SK-N-SH (cell line): Measurements from ENCODE around the gene STRN3. TPM values are rescaled to one million over a fixed set of nuclear protein-coding genes. Genes with fewer than 3 reads are reported as not detected.

Source experiments
- CTCF ChIA-PET: fragments of 300-600, 350-600 bp; formaldehyde crosslinking; extraction: SDS; loops from one replicate; lab custom pipeline; 2021; lab: Yijun Ruan, JAX
- POLR2A ChIA-PET: fragments of 350-600 bp; sonication (Branson Sonifier 250); formaldehyde crosslinking; extraction: SDS; loops from one replicate; lab custom pipeline; 2020; ENCODE audit warnings: antibody characterized with exemption, inconsistent platforms; lab: Yijun Ruan, JAX
- DNase-seq: peaks from one replicate; pipeline ENCODE4 v3.0.0; 2012
- H2AFZ ChIP-seq: fragments of 200-600 bp; sonication (generic); 2 replicates; pipeline ENCODE4 v1.8.1; 2016; ENCODE audit warnings: antibody characterized with exemption, mild to moderate bottlenecking, low read depth
- H3F3A ChIP-seq: fragments of 200-600 bp; sonication (generic); replicated peaks from 2 replicates; pipeline ENCODE3; 2016; ENCODE audit warnings: antibody characterized with exemption, mild to moderate bottlenecking; ENCODE audit not compliant: insufficient read depth
- H3K27ac ChIP-seq, 2 experiments: fragments of 200-500 bp in 1 of 2; fragments of 200-600 bp in 1 of 2; sonication (Bioruptor generic) in 1 of 2; sonication (generic), shearing (Covaris generic) in 1 of 2; 2 replicates each; pipeline versions ENCODE4 v1.5.1 to v1.6.1; 2014 to 2016; ENCODE audit warnings: low read depth in 2 of 2, inconsistent platforms in 1 of 2, low read length in 1 of 2, mild to moderate bottlenecking in 1 of 2, mixed read lengths in 1 of 2
- H3K27me3 ChIP-seq: fragments of 200-600 bp; sonication (generic), shearing (Covaris generic); 2 replicates; pipeline ENCODE4 v1.6.1; 2016; ENCODE audit warnings: mixed run types; ENCODE audit not compliant: insufficient read depth
- H3K36me3 ChIP-seq, 2 experiments: fragments of 200-500 bp in 1 of 2; fragments of 200-600 bp in 1 of 2; sonication (Bioruptor generic) in 1 of 2; sonication (generic) in 1 of 2; replicated peaks in 1 of 2; 2 replicates each; pipeline versions ENCODE3 to v1.5.1; 2014 to 2016; ENCODE audit warnings: low read length in 1 of 2, mild to moderate bottlenecking in 1 of 2; ENCODE audit not compliant: insufficient read depth in 2 of 2, control insufficient read depth in 1 of 2
- H3K4me1 ChIP-seq, 2 experiments: fragments of 200-500 bp in 1 of 2; fragments of 200-600 bp in 1 of 2; sonication (Bioruptor generic) in 1 of 2; sonication (generic), shearing (Covaris generic) in 1 of 2; 2 replicates each; pipeline versions ENCODE4 v1.5.1 to v1.6.1; 2014 to 2016; ENCODE audit warnings: low read depth in 1 of 2, low read length in 1 of 2, mixed run types in 1 of 2; ENCODE audit not compliant: insufficient read depth in 2 of 2, control insufficient read depth in 1 of 2
- H3K4me2 ChIP-seq: fragments of 200-600 bp; sonication (generic), shearing (Covaris generic); 2 replicates; pipeline ENCODE4 v1.6.1; 2017; ENCODE audit warnings: mixed run types
- H3K4me3 ChIP-seq, 2 experiments: fragments of 200-500 bp in 1 of 2; fragments of 200-600 bp in 1 of 2; sonication (Bioruptor generic) in 1 of 2; sonication (generic), shearing (Covaris generic) in 1 of 2; 2 replicates each; pipeline versions ENCODE4 v1.5.1 to v1.8.1; 2014 to 2016; ENCODE audit warnings: low read depth in 2 of 2, inconsistent platforms in 1 of 2, low read length in 1 of 2, mild to moderate bottlenecking in 1 of 2, mixed read lengths in 1 of 2, moderate library complexity in 1 of 2
- H3K79me2 ChIP-seq: fragments of 200-600 bp; sonication (generic); 2 replicates; pipeline ENCODE4 v1.8.1; 2017; ENCODE audit warnings: mild to moderate bottlenecking; ENCODE audit not compliant: insufficient read depth
- H3K9ac ChIP-seq: fragments of 200-600 bp; sonication (generic); 2 replicates; pipeline ENCODE4 v1.6.1; 2017; ENCODE audit warnings: mixed run types
- H3K9me2 ChIP-seq: fragments of 200-600 bp; sonication (generic); 2 replicates; pipeline ENCODE4 v1.6.1; 2017; ENCODE audit warnings: mixed run types
- H3K9me3 ChIP-seq: fragments of 200-600 bp; sonication (generic); 2 replicates; pipeline ENCODE4 v1.6.1; 2017; ENCODE audit warnings: mixed run types, mild to moderate bottlenecking, moderate library complexity
- H4K20me1 ChIP-seq: fragments of 200-600 bp; sonication (generic); 2 replicates; pipeline ENCODE4 v1.6.1; 2017; ENCODE audit warnings: mild to moderate bottlenecking, mixed run types; ENCODE audit not compliant: insufficient read depth
- CTCF ChIP-seq: fragments of 200-600 bp; sonication (generic); IDR thresholded peaks from 2 replicates; pipeline ENCODE4 v1.6.1; 2017; ENCODE audit warnings: antibody characterized with exemption, mild to moderate bottlenecking, moderate library complexity
- ELF1 ChIP-seq: IDR thresholded peaks from 2 replicates; pipeline ENCODE4 v1.4.0; 2012
- EP300 ChIP-seq, 2 experiments: IDR thresholded peaks; 2 replicates each; pipeline versions ENCODE4 v1.4.0 to v1.6.1; 2012; ENCODE audit warnings: borderline replicate concordance in 1 of 2, low read depth in 1 of 2, low read length in 1 of 2
- EZH2phosphoT487 ChIP-seq: fragments of 200-600 bp; sonication (generic); IDR thresholded peaks from 2 replicates; pipeline ENCODE4 v1.6.1; 2017; ENCODE audit warnings: low read depth, mixed run types, mild to moderate bottlenecking, antibody characterized with exemption, moderate library complexity, borderline replicate concordance
- GABPA ChIP-seq: IDR thresholded peaks from 2 replicates; pipeline ENCODE4 v1.4.0; 2012; ENCODE audit warnings: low read depth, mild to moderate bottlenecking
- IRF3 ChIP-seq: fragments of 150-350 bp; IDR thresholded peaks from 2 replicates; pipeline ENCODE4 v1.6.1; 2016; ENCODE audit warnings: mild to moderate bottlenecking, low read depth, low read length
- JUND ChIP-seq: IDR thresholded peaks from 2 replicates; pipeline ENCODE4 v1.4.0; 2012
- MAX ChIP-seq: IDR thresholded peaks from 2 replicates; pipeline ENCODE4 v1.4.0; 2012; ENCODE audit warnings: low read depth
- MEF2A ChIP-seq: IDR thresholded peaks from 2 replicates; pipeline ENCODE4 v1.4.0; 2012; ENCODE audit warnings: low read depth, borderline replicate concordance
- NFIC ChIP-seq: IDR thresholded peaks from 2 replicates; pipeline ENCODE4 v1.4.0; 2012; ENCODE audit warnings: borderline replicate concordance
- NRF1 ChIP-seq: IDR thresholded peaks from 2 replicates; pipeline ENCODE4 v1.6.1; 2012; ENCODE audit warnings: low read depth, mild to moderate bottlenecking, low read length
- PBX3 ChIP-seq: IDR thresholded peaks from 2 replicates; pipeline ENCODE4; 2012
- RFX5 ChIP-seq: IDR thresholded peaks from 2 replicates; pipeline ENCODE4 v1.6.1; 2012; ENCODE audit warnings: mild to moderate bottlenecking, improper control_type of control experiment, low read length
- RXRA ChIP-seq: IDR thresholded peaks from 2 replicates; pipeline ENCODE4 v1.4.0; 2012; ENCODE audit warnings: low read depth, mild to moderate bottlenecking, borderline replicate concordance
- TCF12 ChIP-seq: IDR thresholded peaks from 2 replicates; pipeline ENCODE4 v1.4.0; 2012
- USF1 ChIP-seq: IDR thresholded peaks from 2 replicates; pipeline ENCODE4 v1.4.0; 2012; ENCODE audit warnings: low read depth, borderline replicate concordance
- USF2 ChIP-seq: fragments of 150-350 bp; IDR thresholded peaks from 2 replicates; pipeline ENCODE4 v1.6.1; 2017; ENCODE audit warnings: antibody characterized with exemption, low read length, low read depth, borderline replicate concordance
- ZBTB33 ChIP-seq: IDR thresholded peaks from 2 replicates; pipeline ENCODE4 v1.4.0; 2012; ENCODE audit warnings: low read depth, borderline replicate concordance
- polyA plus RNA-seq, 3 experiments: library from polyadenylated mRNA; depleted of rRNA; stranded (reverse); fragments of >200 nt; gene quantifications; 2 replicates each; pipeline ENCODE4 v1.2.3, GENCODE V29; 2012

STRN3 gene
- polyA plus RNA-seq, 1 of the 3 experiments (the other 2 are of a cell fraction), result 7.2 TPM

GRCh38 chr14:30854492-30854891 is 171.7 kb downstream of the STRN3 start:
- no peaks in the 10 kb centered on the region for H4K20me1 ChIP-seq
- no peaks in the 10 kb centered on the region for H3K9me2 ChIP-seq
- H3K36me3 ChIP-seq, result no peaks in the 10 kb centered on the region
- no peak overlapping the region for H3K27ac ChIP-seq
- TF ChIP-seq RFX5 (no peak), EZH2phosphoT487 (no peak), JUND (no peak), PBX3 (no peak), NFIC (no peak), ELF1 (no peak), MAX (no peak), EP300 (IDR thresholded peaks at IDR 0.05; ENCODE audit: borderline replicate concordance in 1 of 2, low read depth in 1 of 2, low read length in 1 of 2) (no peak), IRF3 (no peak), USF1 (no peak), MEF2A (no peak), CTCF (no peak), TCF12 (no peak), GABPA (no peak), ZBTB33 (no peak), USF2 (no peak), RXRA (no peak), NRF1 (no peak)
- no peaks in the 10 kb centered on the region for H3K4me1 ChIP-seq
- ChIA-PET CTCF (no interaction called here), POLR2A (no interaction called here)
- H2AFZ ChIP-seq, result no peak overlapping the region
- no peak for DNase-seq
- H3K4me3 ChIP-seq, result no peak overlapping the region
- H3K79me2 ChIP-seq, result no peaks in the 10 kb centered on the region
- H3K27me3 ChIP-seq, result no peaks in the 10 kb centered on the region
- no peak overlapping the region for H3K4me2 ChIP-seq
- no peaks in the 10 kb centered on the region for H3K9me3 ChIP-seq
- no peak overlapping the region for H3K9ac ChIP-seq
- H3F3A ChIP-seq, result no peaks in the 10 kb centered on the region
